Liver (tissue), 9 donors: ENCODE data around the gene RAB7A. TPM values are rescaled to one million over a fixed set of nuclear protein-coding genes. Genes with fewer than 3 reads are reported as not detected.

Source experiments
- DNase-seq: peaks from one replicate; pipeline ENCODE4 v3.0.0-alpha.2; 2017; ENCODE audit warnings: low spot score
- H3K27ac ChIP-seq, 2 donors: one replicate each; pipeline ENCODE4 v1.7.0; 2013; ENCODE audit warnings: inconsistent platforms in 2 of 2, low read length in 2 of 2, control low read depth in 1 of 2, low read depth in 1 of 2, mild to moderate bottlenecking in 1 of 2
- H3K27me3 ChIP-seq, 4 donors: one replicate each; pipeline versions ENCODE4 v1.6.1 to v1.7.0; 2013; ENCODE audit warnings: low read length in 3 of 4, inconsistent platforms in 1 of 4, mild to moderate bottlenecking in 1 of 4, moderate library complexity in 1 of 4; ENCODE audit not compliant: control insufficient read depth in 4 of 4, insufficient read depth in 4 of 4
- H3K36me3 ChIP-seq, 4 donors: one replicate each; pipeline versions ENCODE4 v1.6.1 to v1.7.0; 2013; ENCODE audit warnings: low read length in 3 of 4, mild to moderate bottlenecking in 3 of 4, low read depth in 1 of 4, moderate library complexity in 1 of 4; ENCODE audit not compliant: control insufficient read depth in 4 of 4, insufficient read depth in 3 of 4
- H3K4me1 ChIP-seq, 4 donors: one replicate each; pipeline versions ENCODE4 v1.6.1 to v1.7.0; 2013; ENCODE audit warnings: low read length in 3 of 4, mild to moderate bottlenecking in 3 of 4, moderate library complexity in 1 of 4; ENCODE audit not compliant: control insufficient read depth in 4 of 4, insufficient read depth in 4 of 4
- H3K4me3 ChIP-seq, 3 donors: one replicate each; pipeline versions ENCODE4 v1.6.1 to v1.7.0; 2013; ENCODE audit warnings: low read length in 3 of 3, control low read depth in 1 of 3, low read depth in 1 of 3, mild to moderate bottlenecking in 1 of 3
- H3K9ac ChIP-seq, 2 donors: one replicate each; pipeline ENCODE4 v1.7.0; 2013; ENCODE audit warnings: low read length in 2 of 2, mild to moderate bottlenecking in 2 of 2, moderate library complexity in 2 of 2, control low read depth in 1 of 2, low read depth in 1 of 2
- H3K9me3 ChIP-seq, 4 donors: one replicate each; pipeline versions ENCODE4 v1.6.1 to v1.7.0; 2013; ENCODE audit warnings: low read length in 3 of 4; ENCODE audit not compliant: control insufficient read depth in 4 of 4
- ATF3 ChIP-seq: IDR thresholded peaks from 2 replicates; pipeline ENCODE4 v1.6.1; 2016; ENCODE audit warnings: antibody characterized with exemption
- CTCF ChIP-seq: fragments of 150-350 bp; IDR thresholded peaks from 2 replicates; pipeline ENCODE4 v1.5.1; 2017; ENCODE audit warnings: improper control_type of control experiment, low read depth, low read length; ENCODE audit not compliant: missing input control
- EGR1 ChIP-seq, 2 donors: IDR thresholded peaks; 2 replicates each; pipeline ENCODE4 v1.6.1; 2016 to 2018; ENCODE audit warnings: antibody characterized with exemption in 2 of 2, low read depth in 2 of 2
- FOXA1 ChIP-seq: IDR thresholded peaks from 2 replicates; pipeline ENCODE4 v1.6.1; 2016; ENCODE audit warnings: antibody characterized with exemption
- FOXA2 ChIP-seq: IDR thresholded peaks from 2 replicates; pipeline ENCODE4 v1.6.1; 2016; ENCODE audit warnings: antibody characterized with exemption
- GABPA ChIP-seq, 2 donors: IDR thresholded peaks in 1 of 2; conservative IDR thresholded peaks in 1 of 2; 2 replicates each; pipeline ENCODE4 v1.6.1; 2016; ENCODE audit warnings: antibody characterized with exemption in 2 of 2, mild to moderate bottlenecking in 1 of 2, moderate library complexity in 1 of 2
- HNF4A ChIP-seq, 2 donors: conservative IDR thresholded peaks; 2 replicates each; pipeline ENCODE4 v1.6.1; 2016; ENCODE audit warnings: antibody characterized with exemption in 2 of 2, mild to moderate bottlenecking in 2 of 2
- HNF4G ChIP-seq: IDR thresholded peaks from 2 replicates; pipeline ENCODE4 v1.6.1; 2016; ENCODE audit warnings: antibody characterized with exemption
- JUND ChIP-seq, 2 donors: IDR thresholded peaks; 2 replicates each; pipeline ENCODE4 v1.6.1; 2016; ENCODE audit warnings: antibody characterized with exemption in 2 of 2
- MAX ChIP-seq: IDR thresholded peaks from 2 replicates; pipeline ENCODE4 v1.6.1; 2016; ENCODE audit warnings: antibody characterized with exemption
- NR2F2 ChIP-seq: IDR thresholded peaks from 2 replicates; pipeline ENCODE4 v1.6.1; 2016; ENCODE audit warnings: antibody characterized with exemption
- RAD21 ChIP-seq, 2 donors: IDR thresholded peaks; 2 replicates each; pipeline ENCODE4 v1.6.1; 2016; ENCODE audit warnings: antibody characterized with exemption in 2 of 2, mild to moderate bottlenecking in 2 of 2
- REST ChIP-seq: IDR thresholded peaks from 2 replicates; pipeline ENCODE4 v1.6.1; 2016; ENCODE audit warnings: antibody characterized with exemption, mild to moderate bottlenecking
- RXRA ChIP-seq, 2 donors: IDR thresholded peaks; 2 replicates each; pipeline ENCODE4 v1.6.1; 2017 to 2018; ENCODE audit warnings: antibody characterized with exemption in 2 of 2, mild to moderate bottlenecking in 1 of 2
- SP1 ChIP-seq: IDR thresholded peaks from 2 replicates; pipeline ENCODE4 v1.6.1; 2018; ENCODE audit warnings: antibody characterized with exemption, mild to moderate bottlenecking
- TAF1 ChIP-seq: conservative IDR thresholded peaks from 2 replicates; pipeline ENCODE4 v1.6.1; 2016; ENCODE audit warnings: antibody characterized with exemption, mild to moderate bottlenecking
- YY1 ChIP-seq: IDR thresholded peaks from 2 replicates; pipeline ENCODE4 v1.6.1; 2016; ENCODE audit warnings: antibody characterized with exemption, mild to moderate bottlenecking
- ZBTB33 ChIP-seq: IDR thresholded peaks from 2 replicates; pipeline ENCODE4 v1.6.1; 2016; ENCODE audit warnings: antibody characterized with exemption
- polyA plus RNA-seq, 2 donors: library from polyadenylated mRNA; stranded (reverse) in 1 of 2; unstranded in 1 of 2; fragments of 200-250 nt in 1 of 2; fragments of >200 nt in 1 of 2; fragmentation: Nextera tagmentation in 1 of 2; extraction: Ambion mirVana in 1 of 2; gene quantifications; one replicate each; pipeline versions ENCODE4 v1.2.1 to v1.2.3, GENCODE V29; 2013 to 2015
- total RNA-seq, 2 donors: library from RNA; depleted of rRNA; stranded (reverse); fragments of >200 nt; gene quantifications; one replicate each; pipeline ENCODE4 v1.2.3, GENCODE V29; 2014
- donor health status: healthy.
- donor health status: healthy.
- donor health status: healthy.
- donor health status: healthy.
- donor health status: healthy.

Gene RAB7A
- total and polyA plus RNA-seq, 4 donors = 34.6 to 90.6 (median 63.4) TPM

- no peak for DNase-seq
- H3K4me3 ChIP-seq = no peak overlapping the region
- H3K9ac ChIP-seq = no peak overlapping the region
- H3K27me3 ChIP-seq = no peaks in the 10 kb centered on the region
- H3K27ac ChIP-seq = peak overlapping the region in 1 of 2 donors; percentile 52
- peaks cover 0 to 16% (median 8%) of the 10 kb centered on the region in 4 donors for H3K4me1 ChIP-seq
- no peak for TF ChIP-seq MAX
- TF ChIP-seq EGR1 (IDR thresholded peaks at IDR 0.05; ENCODE audit: low read depth in 2 of 2) = no peak
- no peak for TF ChIP-seq HNF4G
- TF ChIP-seq FOXA1 = no peak
- TF ChIP-seq FOXA2 = no peak
- no peak for TF ChIP-seq YY1
- TF ChIP-seq CTCF = no peak
- TF ChIP-seq REST = no peak
- TF ChIP-seq NR2F2 = no peak
- no peak for TF ChIP-seq SP1
- TF ChIP-seq JUND (IDR thresholded peaks at IDR 0.05) = no peak
- no peak for TF ChIP-seq RXRA (IDR thresholded peaks at IDR 0.05)
- TF ChIP-seq TAF1 = no peak
- TF ChIP-seq ZBTB33 = no peak
- no peak for TF ChIP-seq ATF3
- no peak for TF ChIP-seq HNF4A (conservative IDR thresholded peaks at IDR 0.05)
- TF ChIP-seq GABPA (IDR thresholded peaks at IDR 0.05 in 1 of 2, conservative IDR thresholded peaks at IDR 0.05 in 1 of 2) = no peak
- no peak for TF ChIP-seq RAD21 (IDR thresholded peaks at IDR 0.05)
- peaks cover 5 to 38% (median 23%) of the 10 kb centered on the region in 4 donors for H3K36me3 ChIP-seq
- no peaks in the 10 kb centered on the region for H3K9me3 ChIP-seq
These were observed 77.3 kb downstream of the RAB7A start for GRCh38 chr3:128803307-128803706.
